GM19240 (cell line): ENCODE measurements around the gene ABHD14A.
"Not testable (repeated sequence)": the region's sequence is repeated elsewhere in the genome, so short reads cannot be mapped to it uniquely, and the experiment has no call there.

Source experiments
- DNase-seq: peaks from one replicate; pipeline ENCODE4 v3.0.0; 2011; ENCODE audit warnings: low spot score; ENCODE audit not compliant: insufficient read length

Gene ABHD14A

GRCh38 chr3:51974963-51975851 is at the start of gene ABHD14A:
Gene ABHD14A, plus strand, starts transcription at chr3:51975064. Its CDS starts 72 bp downstream, at chr3:51975136.
- peak; percentile 85 for DNase-seq

- no peak for DNase-seq
These were observed 47.5 kb upstream of the ABHD14A start for GRCh38 chr3:51927061-51927977.

GRCh38 chr3:51928438-51928837 is 46.4 kb upstream of the ABHD14A start:
- no peak for DNase-seq

GRCh38 chr3:51928981-51929380 is 45.9 kb upstream of the ABHD14A start:
- DNase-seq, result not testable (repeated sequence)

- no peak for DNase-seq
These were observed 45.4 kb upstream of the ABHD14A start for GRCh38 chr3:51929420-51930003.

- DNase-seq, result no peak
These were observed 44.4 kb upstream of the ABHD14A start for GRCh38 chr3:51930439-51930838.

GRCh38 chr3:51931756-51932155 is 43.1 kb upstream of the ABHD14A start:
- no peak for DNase-seq

- DNase-seq, result no peak
These were observed 42.1 kb upstream of the ABHD14A start for GRCh38 chr3:51932471-51933370.

GRCh38 chr3:51933471-51934138 is 41.3 kb upstream of the ABHD14A start:
- no peak for DNase-seq

GRCh38 chr3:51934139-51934850 is 40.6 kb upstream of the ABHD14A start:
- no peak for DNase-seq

- DNase-seq, result no peak
These were observed 39.6 kb upstream of the ABHD14A start for GRCh38 chr3:51934991-51935885.

- no peak for DNase-seq
These were observed 38.7 kb upstream of the ABHD14A start for GRCh38 chr3:51935886-51936755.

GRCh38 chr3:51937014-51937413 is 37.9 kb upstream of the ABHD14A start:
- no peak for DNase-seq

GRCh38 chr3:51937611-51938450 is 37.0 kb upstream of the ABHD14A start:
- no peak for DNase-seq

- DNase-seq, result no peak
These were observed 36.0 kb upstream of the ABHD14A start for GRCh38 chr3:51938780-51939425.
